Measurements from ENCODE around the gene LRRC1.

DNA sequence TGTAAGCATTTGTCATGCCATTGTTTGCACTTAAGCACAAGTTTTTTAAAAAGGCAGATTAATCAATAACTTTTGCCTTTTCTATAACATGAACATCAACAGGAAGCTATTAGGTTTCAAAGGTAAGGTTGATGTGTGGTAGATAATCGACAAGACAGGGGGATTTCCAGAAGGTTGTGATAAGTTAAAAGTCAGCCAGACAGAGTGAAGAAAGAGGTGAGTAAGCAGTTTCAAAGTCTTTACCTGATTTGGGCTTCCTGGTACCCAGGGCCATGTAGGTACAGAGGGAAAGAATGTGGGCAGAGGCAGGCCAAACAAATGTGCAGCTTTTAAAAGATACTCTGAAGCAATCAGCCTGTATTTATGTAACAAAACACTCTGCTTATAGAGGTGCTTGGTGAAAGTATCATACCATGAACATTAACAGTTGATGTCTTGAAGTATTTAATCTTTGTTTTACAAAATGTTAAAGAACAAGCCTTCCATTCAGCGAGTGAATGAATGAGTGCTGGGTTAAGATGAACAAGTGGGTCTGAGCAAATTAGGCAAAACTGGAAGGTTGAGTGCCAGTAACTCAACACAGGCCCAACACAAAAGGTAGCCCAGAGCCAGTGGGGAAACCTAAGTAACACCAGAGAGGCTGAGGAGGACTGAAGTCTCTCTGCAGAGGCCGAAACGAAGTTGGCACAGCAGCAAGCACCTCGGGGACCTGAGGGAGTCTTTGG, 60.2 kb downstream of the LRRC1 start:
- TF ChIP-seq, protein P1, sequence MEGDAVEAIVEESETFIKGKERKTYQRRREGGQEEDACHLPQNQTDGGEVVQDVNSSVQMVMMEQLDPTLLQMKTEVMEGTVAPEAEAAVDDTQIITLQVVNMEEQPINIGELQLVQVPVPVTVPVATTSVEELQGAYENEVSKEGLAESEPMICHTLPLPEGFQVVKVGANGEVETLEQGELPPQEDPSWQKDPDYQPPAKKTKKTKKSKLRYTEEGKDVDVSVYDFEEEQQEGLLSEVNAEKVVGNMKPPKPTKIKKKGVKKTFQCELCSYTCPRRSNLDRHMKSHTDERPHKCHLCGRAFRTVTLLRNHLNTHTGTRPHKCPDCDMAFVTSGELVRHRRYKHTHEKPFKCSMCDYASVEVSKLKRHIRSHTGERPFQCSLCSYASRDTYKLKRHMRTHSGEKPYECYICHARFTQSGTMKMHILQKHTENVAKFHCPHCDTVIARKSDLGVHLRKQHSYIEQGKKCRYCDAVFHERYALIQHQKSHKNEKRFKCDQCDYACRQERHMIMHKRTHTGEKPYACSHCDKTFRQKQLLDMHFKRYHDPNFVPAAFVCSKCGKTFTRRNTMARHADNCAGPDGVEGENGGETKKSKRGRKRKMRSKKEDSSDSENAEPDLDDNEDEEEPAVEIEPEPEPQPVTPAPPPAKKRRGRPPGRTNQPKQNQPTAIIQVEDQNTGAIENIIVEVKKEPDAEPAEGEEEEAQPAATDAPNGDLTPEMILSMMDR (conservative IDR thresholded peaks at IDR 0.05 in 1 of 2, IDR thresholded peaks at IDR 0.05 in 1 of 2; ENCODE audit: low read depth in 1 of 2, low read length in 2 of 2) = no peak
- no peak for TF ChIP-seq EZH2 (IDR thresholded peaks at IDR 0.05; ENCODE audit: low read length, missing control alignments)

All from fibroblast of lung (primary cell).